ENCODE measurements around the gene KCNMA1.

The KCNMA1 gene

GRCh38 chr10:76899490-76899889 lies 738.1 kb downstream of the KCNMA1 start:
- no peak for DNase-seq

- DNase-seq, result no peak
Observed at GRCh38 chr10:76892766-76893479, 744.7 kb downstream of the KCNMA1 start.

GRCh38 chr10:76887223-76888010 lies 750.2 kb downstream of the KCNMA1 start:
- no peak for DNase-seq

DNA sequence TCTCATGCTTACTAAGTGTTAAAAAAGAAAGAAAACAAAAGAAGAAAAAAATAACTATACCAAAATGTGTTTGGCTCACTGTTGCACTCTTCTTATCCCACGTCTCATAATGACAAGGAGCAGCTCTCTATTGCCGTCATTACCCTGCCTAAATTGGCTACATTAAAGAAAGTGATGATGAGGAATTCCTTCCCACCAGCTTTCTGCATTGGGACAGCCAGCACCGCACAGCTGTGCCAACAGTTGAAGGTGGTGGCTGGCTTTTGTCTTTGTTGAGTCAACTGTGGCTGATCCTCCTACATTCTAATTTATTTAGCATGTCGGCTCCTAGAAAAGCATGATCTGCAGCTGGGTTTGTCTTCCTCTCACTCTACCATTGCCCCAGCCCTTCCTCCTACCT lies 751.8 kb downstream of the KCNMA1 start:
- DNase-seq, result no peak

DNA sequence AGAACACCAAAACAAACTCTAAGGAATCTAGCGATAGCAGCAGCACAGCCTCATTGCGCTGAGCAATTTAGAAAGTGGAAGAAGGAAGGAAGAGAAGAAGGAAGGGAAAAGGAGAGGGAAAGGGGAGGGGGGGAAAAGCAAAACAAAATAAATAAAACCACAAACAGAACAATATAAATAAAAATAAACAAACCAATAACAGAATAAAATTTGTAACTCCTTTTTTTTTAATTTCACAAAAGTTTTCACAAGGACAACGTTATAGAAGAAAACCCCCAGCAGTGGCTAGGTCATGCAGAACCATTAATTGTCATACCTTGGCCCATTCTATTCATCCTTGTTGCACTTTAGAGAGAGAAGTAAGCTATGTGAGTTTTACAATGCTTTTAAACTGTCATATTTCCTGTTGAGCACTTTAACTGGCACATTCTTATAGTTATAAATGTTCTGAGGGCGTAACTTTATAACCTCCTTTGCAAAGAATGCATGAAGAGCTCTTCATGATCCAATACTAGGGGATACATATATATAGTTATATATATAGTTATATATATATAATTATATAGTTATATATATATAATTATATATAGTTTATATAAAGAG lies 752.8 kb downstream of the KCNMA1 start:
- no peak for DNase-seq

DNA sequence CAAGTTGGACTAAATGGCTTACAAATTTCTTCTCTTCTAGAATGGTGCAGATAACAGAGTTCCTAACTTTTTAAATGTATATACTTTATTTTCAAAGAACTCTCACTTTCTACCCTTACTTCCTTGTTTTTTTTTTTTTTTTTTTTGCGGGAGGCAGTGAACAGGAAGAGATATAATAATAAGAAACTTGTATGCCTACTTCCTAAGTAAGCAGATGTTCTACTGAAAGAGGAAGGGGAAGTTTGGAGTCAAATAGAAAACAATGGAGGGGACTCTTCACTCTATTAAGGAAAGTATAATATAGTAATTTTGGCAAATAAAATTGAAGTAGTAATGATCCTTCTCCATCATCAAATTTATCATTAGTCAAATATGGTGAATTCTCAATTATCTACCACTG lies 754.0 kb downstream of the KCNMA1 start:
- no peak for DNase-seq

GRCh38 chr10:76882796-76883195 lies 754.8 kb downstream of the KCNMA1 start:
- DNase-seq, result no peak

GRCh38 chr10:76882245-76882644 lies 755.4 kb downstream of the KCNMA1 start:
- no peak for DNase-seq

- no peak for DNase-seq
Observed at GRCh38 chr10:76881477-76882220, 756.0 kb downstream of the KCNMA1 start.

DNA sequence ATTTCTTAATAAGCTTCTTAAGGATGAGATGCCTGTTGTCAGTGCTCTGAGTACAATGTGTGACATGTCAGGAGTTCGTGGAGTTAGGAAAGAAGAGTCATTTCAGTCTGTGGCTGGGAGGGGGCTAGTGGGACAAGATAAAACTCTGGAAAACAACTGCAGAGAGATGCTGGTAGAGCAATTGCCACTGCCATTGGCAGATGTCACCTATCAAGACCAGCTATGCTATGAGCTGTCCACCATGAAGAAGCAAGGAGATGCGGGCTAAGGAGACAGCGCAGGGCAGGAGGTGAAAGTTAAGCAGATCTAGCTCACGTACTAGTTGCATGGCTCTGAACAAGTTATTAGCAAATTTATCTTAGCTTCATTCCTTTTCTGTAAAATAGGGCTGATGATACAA lies 756.7 kb downstream of the KCNMA1 start:
- no peak for DNase-seq

- no peak for DNase-seq
Observed at GRCh38 chr10:76879116-76879913, 758.3 kb downstream of the KCNMA1 start.

- no peak for DNase-seq
Observed at GRCh38 chr10:76878514-76878913, 759.1 kb downstream of the KCNMA1 start.

DNA sequence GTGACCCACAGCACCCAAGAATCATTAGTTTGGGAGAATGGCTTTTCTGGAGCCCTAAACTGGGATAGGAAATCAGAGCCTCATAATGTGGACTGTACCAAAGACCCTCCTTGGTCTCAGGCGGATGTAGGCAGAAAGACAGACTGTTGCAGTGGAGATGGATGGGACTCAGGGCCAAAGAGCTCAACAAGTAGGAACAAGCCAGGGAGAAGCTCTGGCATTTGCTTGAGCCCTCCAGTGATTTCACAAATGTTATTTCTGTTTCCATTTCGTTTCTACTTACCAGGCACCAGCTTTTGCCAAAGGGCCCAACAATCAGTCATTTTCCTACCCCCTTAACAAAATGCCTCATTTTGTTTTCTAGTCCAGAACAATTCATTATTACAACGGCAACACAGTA lies 762.7 kb downstream of the KCNMA1 start:
- no peak for DNase-seq

GRCh38 chr10:76874176-76874575 lies 763.4 kb downstream of the KCNMA1 start:
- no peak for DNase-seq

GRCh38 chr10:76871697-76872295 lies 765.8 kb downstream of the KCNMA1 start:
- no peak for DNase-seq

DNA sequence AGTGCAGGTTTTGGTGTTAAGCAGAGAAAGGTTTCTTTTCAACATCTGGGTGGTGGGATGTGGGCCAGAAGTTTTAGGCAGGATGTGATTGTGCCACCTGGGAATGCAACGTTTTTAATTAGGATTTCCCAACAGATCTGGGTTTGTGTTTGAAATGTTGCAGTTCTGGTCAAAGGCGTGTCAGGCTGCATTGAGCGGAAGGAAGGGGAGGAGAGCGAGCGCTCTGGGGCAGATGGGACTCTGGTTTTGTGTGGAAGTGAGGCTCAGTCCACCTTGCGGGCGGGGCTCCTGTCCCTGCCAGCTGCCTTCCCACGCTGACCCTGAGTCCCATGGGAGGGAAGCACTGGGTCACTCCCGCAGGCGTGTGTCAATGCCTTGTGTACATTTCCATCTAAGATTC lies 767.7 kb downstream of the KCNMA1 start:
- DNase-seq, result no peak

- DNase-seq, result no peak
Observed at GRCh38 chr10:76868098-76868977, 769.3 kb downstream of the KCNMA1 start.

- DNase-seq, result no peak
Observed at GRCh38 chr10:76866841-76867586, 770.6 kb downstream of the KCNMA1 start.

GRCh38 chr10:76864922-76865321 lies 772.7 kb downstream of the KCNMA1 start:
- no peak for DNase-seq

DNA sequence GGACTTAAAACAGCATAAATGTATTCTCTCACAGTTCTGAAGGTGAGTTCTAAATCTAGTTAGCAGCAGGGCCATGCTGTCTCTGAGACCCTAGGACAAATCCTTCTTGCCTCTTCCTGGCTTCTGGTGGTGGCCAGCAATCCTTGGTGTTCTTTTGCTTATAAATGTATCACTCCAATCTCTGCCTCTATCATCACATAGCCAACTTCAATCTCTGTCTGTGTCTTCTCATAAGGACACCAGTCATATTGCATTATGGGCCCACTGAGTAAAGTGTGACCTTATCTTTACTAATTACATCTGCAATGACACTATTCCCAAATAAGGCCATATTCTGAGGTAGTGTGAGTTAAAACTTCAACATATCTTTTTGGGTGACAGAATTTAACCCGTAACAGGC lies 778.9 kb downstream of the KCNMA1 start:
- no peak for DNase-seq

All from left hindlimb (tissue), 1 donor.